HG03095 (cell line): ENCODE measurements around the gene RASA3.

ENCODE experiments used
- ATAC-seq: cut with Tn5 transposase; IDR thresholded peaks from one replicate; pipeline ENCODE4 v1.9.1; 2021; ENCODE audit warnings: moderate library complexity; ENCODE audit not compliant: unreplicated experiment

RASA3 gene

GRCh38 chr13:113976711-113977684 lies 155.4 kb downstream of the RASA3 start:
- no peak for ATAC-seq

GRCh38 chr13:113975416-113975815 lies 157.0 kb downstream of the RASA3 start:
- no peak for ATAC-seq

GRCh38 chr13:113974304-113975281 lies 157.8 kb downstream of the RASA3 start:
- ATAC-seq = no peak

GRCh38 chr13:113973218-113974164 lies 158.9 kb downstream of the RASA3 start, which contains the start of gene C13orf46:
Gene C13orf46 (minus strand): TSS chr13:113974076. CDS start chr13:113973997, 79 bp downstream.
- no peak for ATAC-seq

GRCh38 chr13:113972451-113973217 lies 159.8 kb downstream of the RASA3 start:
- ATAC-seq = no peak

GRCh38 chr13:113971471-113972231 lies 160.8 kb downstream of the RASA3 start:
- no peak for ATAC-seq

GRCh38 chr13:113970810-113971470 lies 161.5 kb downstream of the RASA3 start:
- no peak for ATAC-seq

- ATAC-seq = no peak
These were observed 162.3 kb downstream of the RASA3 start for GRCh38 chr13:113969973-113970611.

- no peak for ATAC-seq
These were observed 163.0 kb downstream of the RASA3 start for GRCh38 chr13:113969311-113969972.

- no peak for ATAC-seq
These were observed 163.7 kb downstream of the RASA3 start for GRCh38 chr13:113968463-113969310.

- ATAC-seq = no peak
These were observed 164.5 kb downstream of the RASA3 start for GRCh38 chr13:113967729-113968462.

GRCh38 chr13:113967206-113967720 lies 165.2 kb downstream of the RASA3 start:
- ATAC-seq = no peak

- no peak for ATAC-seq
These were observed 166.2 kb downstream of the RASA3 start for GRCh38 chr13:113965968-113966884.

- no peak for ATAC-seq
These were observed 167.0 kb downstream of the RASA3 start for GRCh38 chr13:113965383-113965874.
